H1 (cell line): Measurements from ENCODE around the gene PLA1A. TPM values are rescaled to one million over a fixed set of nuclear protein-coding genes. Genes with fewer than 3 reads are reported as not detected.

ENCODE experiments used
- CTCF ChIA-PET: fragments of 300-600 bp; sonication (Branson Sonifier 250); formaldehyde crosslinking; loops from one replicate; lab custom pipeline; 2021; ENCODE audit not compliant: partially characterized antibody; lab: Charles Lee
- POLR2A ChIA-PET: fragments of 300-600 bp; sonication (Branson Sonifier 250); formaldehyde crosslinking; loops from one replicate; lab custom pipeline; 2021; ENCODE audit warnings: inconsistent platforms; ENCODE audit not compliant: partially characterized antibody; lab: Charles Lee
- DNase-seq, 2 experiments: peaks; one replicate each; pipeline versions ENCODE4 v3.0.0 to v3.0.0-alpha.2; 2010 to 2022; ENCODE audit warnings: low spot score in 2 of 2, low read depth in 1 of 2, mixed read lengths in 1 of 2
- FAIRE-seq: peaks from 2 replicates; lab custom pipeline; 2011; peaks lifted over from hg19 to GRCh38; lab: Jason Lieb, UNC
- H2AFZ ChIP-seq: 2 replicates; pipeline ENCODE4 v1.8.1; 2012; ENCODE audit warnings: low read length, inconsistent platforms
- H2AK5ac ChIP-seq: 2 replicates; pipeline ENCODE4 v1.6.1; 2013; ENCODE audit warnings: low read depth, low read length
- H2BK120ac ChIP-seq: replicated peaks from 2 replicates; pipeline ENCODE3; 2013; ENCODE audit warnings: low read depth, low read length, inconsistent platforms
- H2BK12ac ChIP-seq: 2 replicates; pipeline ENCODE4 v1.6.1; 2013; ENCODE audit warnings: low read depth, low read length
- H2BK15ac ChIP-seq: 2 replicates; pipeline ENCODE4 v1.6.1; 2013; ENCODE audit warnings: low read length
- H2BK20ac ChIP-seq: 2 replicates; pipeline ENCODE4 v1.6.1; 2013; ENCODE audit warnings: low read length
- H2BK5ac ChIP-seq: 2 replicates; pipeline ENCODE4 v1.6.1; 2013; ENCODE audit warnings: low read depth, low read length
- H3K14ac ChIP-seq: 2 replicates; pipeline ENCODE4 v1.6.1; 2013; ENCODE audit warnings: inconsistent platforms; ENCODE audit not compliant: insufficient read length
- H3K18ac ChIP-seq: 2 replicates; pipeline ENCODE4 v1.6.1; 2013; ENCODE audit warnings: low read length; ENCODE audit errors: extremely low read depth
- H3K23ac ChIP-seq: 2 replicates; pipeline ENCODE4 v1.6.1; 2013; ENCODE audit warnings: inconsistent platforms; ENCODE audit not compliant: insufficient read length
- H3K23me2 ChIP-seq: 2 replicates; pipeline ENCODE4 v1.6.1; 2013; ENCODE audit warnings: low read depth, low read length
- H3K27ac ChIP-seq: 2 replicates; pipeline ENCODE4 v1.6.1; 2011; ENCODE audit warnings: low read depth, low read length, inconsistent platforms
- H3K27me3 ChIP-seq, 4 experiments: replicated peaks in 1 of 4; 1 replicate in 1 of 4; 2 replicates in 3 of 4; pipeline versions ENCODE4 v1.6.1 to v1.8.1; 2011 to 2013; ENCODE audit warnings: low read length in 3 of 4, mild to moderate bottlenecking in 3 of 4, inconsistent platforms in 2 of 4, mixed read lengths in 2 of 4, moderate library complexity in 1 of 4; ENCODE audit not compliant: control insufficient read depth in 3 of 4, insufficient read depth in 3 of 4; ENCODE audit errors: extremely low read depth in 1 of 4
- H3K36me3 ChIP-seq, 4 experiments: 2 replicates each; pipeline versions ENCODE4 v1.6.1 to v1.8.1; 2011 to 2013; ENCODE audit warnings: mild to moderate bottlenecking in 4 of 4, low read length in 3 of 4, moderate library complexity in 2 of 4, control low read depth in 1 of 4, inconsistent platforms in 1 of 4; ENCODE audit not compliant: insufficient read depth in 4 of 4, control insufficient read depth in 2 of 4
- H3K4ac ChIP-seq: replicated peaks from 2 replicates; pipeline ENCODE3; 2013; ENCODE audit warnings: low read length, low read depth, mixed read lengths, inconsistent platforms; ENCODE audit not compliant: insufficient read length
- H3K4me1 ChIP-seq, 4 experiments: replicated peaks in 1 of 4; 1 replicate in 1 of 4; 2 replicates in 3 of 4; pipeline versions ENCODE4 v1.6.1 to v1.8.1; 2011 to 2013; ENCODE audit warnings: low read length in 3 of 4, inconsistent platforms in 2 of 4, mixed read lengths in 1 of 4; ENCODE audit not compliant: insufficient read depth in 4 of 4, control insufficient read depth in 3 of 4
- H3K4me2 ChIP-seq, 2 experiments: 2 replicates each; pipeline versions ENCODE4 v1.6.1 to v1.8.1; 2011 to 2013; ENCODE audit warnings: low read depth in 2 of 2, low read length in 2 of 2, control low read depth in 1 of 2, inconsistent platforms in 1 of 2, mild to moderate bottlenecking in 1 of 2; ENCODE audit not compliant: insufficient read depth in 1 of 2
- H3K4me3 ChIP-seq, 4 experiments: fragments of 200-600, 300-600 bp in 1 of 4; sonication (generic), shearing (Covaris generic), sonication (Bioruptor Twin) in 1 of 4; 2 replicates each; pipeline versions ENCODE4 v1.5.1 to v1.8.1; 2011 to 2016; ENCODE audit warnings: low read length in 4 of 4, low read depth in 3 of 4, control low read depth in 2 of 4, inconsistent platforms in 2 of 4, mild to moderate bottlenecking in 2 of 4, mixed read lengths in 1 of 4, moderate library complexity in 1 of 4; ENCODE audit not compliant: insufficient read depth in 2 of 4; ENCODE audit errors: extremely low read depth in 1 of 4
- H3K56ac ChIP-seq: replicated peaks from 2 replicates; pipeline ENCODE3; 2013; ENCODE audit warnings: low read depth, mild to moderate bottlenecking, mixed read lengths, low read length, inconsistent platforms; ENCODE audit not compliant: insufficient read length
- H3K79me1 ChIP-seq: 2 replicates; pipeline ENCODE4 v1.6.1; 2013; ENCODE audit warnings: low read depth, low read length, control low read depth
- H3K79me2 ChIP-seq, 2 experiments: 2 replicates each; pipeline versions ENCODE4 v1.6.1 to v1.8.1; 2012 to 2013; ENCODE audit warnings: low read length in 2 of 2, mild to moderate bottlenecking in 2 of 2, inconsistent platforms in 1 of 2; ENCODE audit not compliant: insufficient read depth in 2 of 2, control insufficient read depth in 1 of 2
- H3K9ac ChIP-seq, 4 experiments: replicated peaks in 1 of 4; 1 replicate in 1 of 4; 2 replicates in 3 of 4; pipeline versions ENCODE4 v1.6.1 to v1.8.1; 2011 to 2013; ENCODE audit warnings: low read depth in 3 of 4, low read length in 3 of 4, control low read depth in 2 of 4, mild to moderate bottlenecking in 2 of 4, moderate library complexity in 2 of 4, inconsistent platforms in 1 of 4; ENCODE audit errors: extremely low read depth in 1 of 4
- H3K9me3 ChIP-seq, 2 experiments: 2 replicates each; pipeline versions ENCODE4 v1.6.1 to v1.8.1; 2012 to 2013; ENCODE audit warnings: mild to moderate bottlenecking in 2 of 2, moderate library complexity in 2 of 2, control low read depth in 1 of 2, inconsistent platforms in 1 of 2, low read depth in 1 of 2, low read length in 1 of 2, mixed read lengths in 1 of 2; ENCODE audit not compliant: insufficient read depth in 2 of 2
- H4K20me1 ChIP-seq, 2 experiments: replicated peaks in 1 of 2; 2 replicates each; pipeline versions ENCODE3 to v1.8.1; 2011 to 2013; ENCODE audit warnings: inconsistent platforms in 2 of 2, low read length in 2 of 2, mild to moderate bottlenecking in 1 of 2; ENCODE audit not compliant: insufficient read depth in 2 of 2, control insufficient read depth in 1 of 2
- H4K5ac ChIP-seq: 2 replicates; pipeline ENCODE4 v1.6.1; 2013; ENCODE audit warnings: low read length, low read depth, mixed read lengths, inconsistent platforms; ENCODE audit not compliant: insufficient read length
- H4K8ac ChIP-seq: 2 replicates; pipeline ENCODE4 v1.8.0; 2013; ENCODE audit warnings: mild to moderate bottlenecking, moderate library complexity, low read length, inconsistent platforms; ENCODE audit not compliant: insufficient read depth; ENCODE audit errors: extremely low read depth
- H4K91ac ChIP-seq: replicated peaks from 2 replicates; pipeline ENCODE3; 2013; ENCODE audit warnings: low read length, mixed read lengths, inconsistent platforms; ENCODE audit not compliant: insufficient read length
- BACH1 ChIP-seq: IDR thresholded peaks from 2 replicates; pipeline ENCODE4 v1.6.1; 2012; ENCODE audit warnings: low read length, improper control_type of control experiment
- BCL11A ChIP-seq, 2 experiments: IDR thresholded peaks; one replicate each; pipeline ENCODE4 v1.6.1; 2011; ENCODE audit warnings: low read depth in 2 of 2, low read length in 2 of 2, mild to moderate bottlenecking in 2 of 2
- EZH2 ChIP-seq: fragments of 200-600 bp; sonication (generic); IDR thresholded peaks from 2 replicates; pipeline ENCODE4 v1.7.1; 2012; ENCODE audit warnings: low read depth, mild to moderate bottlenecking, moderate library complexity, low read length, inconsistent platforms; ENCODE audit not compliant: severe bottlenecking
- RXRA ChIP-seq: IDR thresholded peaks from 2 replicates; pipeline ENCODE4 v1.6.1; 2011; ENCODE audit warnings: low read depth, mild to moderate bottlenecking, low read length, moderate library complexity; ENCODE audit not compliant: insufficient read depth
- SP4 ChIP-seq: IDR thresholded peaks from 2 replicates; pipeline ENCODE4 v1.6.1; 2012; ENCODE audit warnings: low read length, inconsistent platforms
- WGBS, 2 experiments: shearing (Covaris generic) in 1 of 2; methylation state at CpG; one replicate each; pipeline versions ENCODE4 v1.1.6 to v1.1.7; 2013 to 2015; ENCODE audit warnings: low lambda C conversion rate in 2 of 2, mixed read lengths in 2 of 2, inconsistent platforms in 1 of 2, low coverage in 1 of 2, missing lambda C conversion rate in 1 of 2; ENCODE audit not compliant: insufficient replicate concordance in 2 of 2, insufficient coverage in 1 of 2, insufficient read length in 1 of 2; ENCODE audit errors: extremely low coverage in 1 of 2, missing lambda C conversion rate in 1 of 2; 5-methylcytosine and 5-hydroxymethylcytosine counted together
- polyA plus RNA-seq, 7 experiments: library from polyadenylated mRNA; depleted of rRNA in 3 of 7; stranded (reverse) in 5 of 7; unstranded in 2 of 7; fragments of >200 nt in 5 of 7; fragments of 200-250 nt in 2 of 7; gene quantifications; 1 replicate in 5 of 7; 2 replicates in 1 of 7; 4 replicates in 1 of 7; pipeline versions ENCODE4 v1.2.1 to v1.2.3, GENCODE V29; 2011 to 2013; ENCODE audit warnings: missing spikeins in 2 of 7, mixed read lengths in 2 of 7
- total RNA-seq: library from RNA; stranded (reverse); fragmentation: NEBNext Ultra II Directional; extraction: Animal tissue kit (Norgen Biotek cat#: 25700); gene quantifications from 2 replicates; pipeline ENCODE4 v1.2.1, GENCODE V29; 2021
- TF ChIP-seq, protein P1 (sequence below): IDR thresholded peaks from 2 replicates; pipeline ENCODE4 v1.6.1; 2012; ENCODE audit warnings: inconsistent platforms

Gene PLA1A
- total and polyA plus RNA-seq, 2 of the 8 experiments (the other 6 are each of a cell fraction or from before 2014, with no cell fraction given), result not detected

DNA sequence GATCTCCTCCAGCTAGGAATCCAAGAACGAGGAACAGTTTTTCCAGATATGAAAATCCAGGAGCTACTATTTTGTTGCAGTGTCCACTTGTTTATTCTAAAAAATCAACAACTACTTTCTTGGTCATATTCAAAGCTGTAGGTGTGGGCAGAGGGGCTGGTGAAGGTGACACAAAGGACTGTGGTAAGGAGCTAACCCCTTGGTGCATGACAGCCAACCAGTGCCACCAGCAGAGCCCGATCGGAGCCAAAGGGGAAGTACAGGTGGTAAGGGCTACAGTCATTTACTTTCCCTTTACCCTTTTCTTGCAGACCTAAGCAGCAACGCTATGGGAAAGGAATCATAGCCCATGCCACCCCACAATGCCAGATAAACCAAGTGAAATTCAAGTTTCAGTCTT lies 30.7 kb downstream of the PLA1A start:
- POLR2A ChIA-PET, result no interaction called here
- H2BK120ac ChIP-seq, result no peak overlapping the region
- H3K79me1 ChIP-seq, result no peaks in the 10 kb centered on the region
- 0 out of 2 replicates have a peak overlapping the region, but pooled peaks have one; percentile 74 for H2AFZ ChIP-seq
- no peak overlapping the region for H3K9ac ChIP-seq
- FAIRE-seq (no peak), DNase-seq (no peak)
- 88% methylated on average over 4 of the region's 4 CpGs; no CpG with 5 or more reads in 1 of the 2 experiments for WGBS, 2 experiments
- no peak overlapping the region for H3K18ac ChIP-seq
- H3K4me1 ChIP-seq, result peaks cover 0 to 6% (median 1%) of the 10 kb centered on the region in 4 experiments; a peak in 2 of 7 replicates
- no peaks in the 10 kb centered on the region for H3K27me3 ChIP-seq
- no peak overlapping the region for H4K91ac ChIP-seq
- no peak overlapping the region for H3K27ac ChIP-seq
- H3K36me3 ChIP-seq, result no peaks in the 10 kb centered on the region
- no peak overlapping the region for H2BK20ac ChIP-seq
- no peaks in the 10 kb centered on the region for H4K20me1 ChIP-seq
- no peaks in the 10 kb centered on the region for H3K9me3 ChIP-seq
- no peak overlapping the region for H4K8ac ChIP-seq
- H3K14ac ChIP-seq, result no peak overlapping the region
- no peak overlapping the region for H3K4ac ChIP-seq
- H3K79me2 ChIP-seq, result no peaks in the 10 kb centered on the region
- H2BK15ac ChIP-seq, result no peak overlapping the region
- H2BK5ac ChIP-seq, result no peak overlapping the region
- TF ChIP-seq, protein P1, sequence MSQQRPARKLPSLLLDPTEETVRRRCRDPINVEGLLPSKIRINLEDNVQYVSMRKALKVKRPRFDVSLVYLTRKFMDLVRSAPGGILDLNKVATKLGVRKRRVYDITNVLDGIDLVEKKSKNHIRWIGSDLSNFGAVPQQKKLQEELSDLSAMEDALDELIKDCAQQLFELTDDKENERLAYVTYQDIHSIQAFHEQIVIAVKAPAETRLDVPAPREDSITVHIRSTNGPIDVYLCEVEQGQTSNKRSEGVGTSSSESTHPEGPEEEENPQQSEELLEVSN, result no peak
- TF ChIP-seq BCL11A (IDR thresholded peaks at IDR 0.05; ENCODE audit: low read depth in 2 of 2, low read length in 2 of 2) (no peak), BACH1 (no peak), SP4 (no peak), RXRA (no peak), EZH2 (no peak)
- H3K56ac ChIP-seq, result no peak overlapping the region
- CTCF ChIA-PET, result interaction anchor here (0.7 to 2.0 kb wide), 3 partner anchors 9 to 28 kb away, joined by 3 to 12 read pairs (median 4); no protein-coding TSS in a partner anchor
- no peak overlapping the region for H4K5ac ChIP-seq
- H3K4me2 ChIP-seq, result no peak overlapping the region
- H3K23ac ChIP-seq, result no peak overlapping the region
- no peaks in the 10 kb centered on the region for H3K23me2 ChIP-seq
- no peak overlapping the region for H2BK12ac ChIP-seq
- H3K4me3 ChIP-seq, result no peak overlapping the region
- H2AK5ac ChIP-seq, result no peak overlapping the region
